ENCODE results near the gene MIEN1. TPM values are rescaled to one million over a fixed set of nuclear protein-coding genes. Genes with fewer than 3 reads are reported as not detected.

Gene MIEN1
- total RNA-seq, 1 donor from 2014 or later = 38.9 TPM

DNA sequence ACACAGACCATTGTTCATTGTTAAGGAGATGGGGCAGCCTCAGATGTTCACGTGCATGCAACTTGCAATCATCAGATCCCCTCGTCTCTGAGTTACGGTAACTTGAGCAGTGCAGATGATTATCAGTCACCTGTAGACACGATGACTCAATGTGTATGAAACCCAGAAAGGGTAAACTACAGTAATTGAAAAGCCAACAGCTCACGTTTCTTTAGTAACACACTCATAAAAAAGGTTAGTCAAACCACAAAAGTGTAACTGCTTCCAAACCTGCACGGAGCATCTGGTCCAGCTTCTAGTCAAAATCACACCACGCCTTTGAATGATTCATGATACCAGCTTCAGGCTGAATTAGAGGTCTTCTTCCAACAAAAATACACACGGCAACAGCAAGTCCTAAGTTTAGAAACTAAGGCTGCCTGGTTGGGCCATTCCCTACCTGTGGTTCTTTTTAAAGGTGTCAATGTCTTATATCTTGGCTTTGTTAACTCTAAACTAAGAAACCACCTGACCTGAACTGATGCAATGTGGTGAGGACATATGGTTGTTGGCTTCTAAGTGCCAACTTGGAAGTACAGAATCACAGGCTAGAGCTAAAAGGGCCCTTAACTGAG, 39.7 kb upstream of the MIEN1 start:
- no peaks in the 10 kb centered on the region for H3K79me2 ChIP-seq (ENCODE audit: insufficient read depth, low read length)
- TF ChIP-seq, protein P1, sequence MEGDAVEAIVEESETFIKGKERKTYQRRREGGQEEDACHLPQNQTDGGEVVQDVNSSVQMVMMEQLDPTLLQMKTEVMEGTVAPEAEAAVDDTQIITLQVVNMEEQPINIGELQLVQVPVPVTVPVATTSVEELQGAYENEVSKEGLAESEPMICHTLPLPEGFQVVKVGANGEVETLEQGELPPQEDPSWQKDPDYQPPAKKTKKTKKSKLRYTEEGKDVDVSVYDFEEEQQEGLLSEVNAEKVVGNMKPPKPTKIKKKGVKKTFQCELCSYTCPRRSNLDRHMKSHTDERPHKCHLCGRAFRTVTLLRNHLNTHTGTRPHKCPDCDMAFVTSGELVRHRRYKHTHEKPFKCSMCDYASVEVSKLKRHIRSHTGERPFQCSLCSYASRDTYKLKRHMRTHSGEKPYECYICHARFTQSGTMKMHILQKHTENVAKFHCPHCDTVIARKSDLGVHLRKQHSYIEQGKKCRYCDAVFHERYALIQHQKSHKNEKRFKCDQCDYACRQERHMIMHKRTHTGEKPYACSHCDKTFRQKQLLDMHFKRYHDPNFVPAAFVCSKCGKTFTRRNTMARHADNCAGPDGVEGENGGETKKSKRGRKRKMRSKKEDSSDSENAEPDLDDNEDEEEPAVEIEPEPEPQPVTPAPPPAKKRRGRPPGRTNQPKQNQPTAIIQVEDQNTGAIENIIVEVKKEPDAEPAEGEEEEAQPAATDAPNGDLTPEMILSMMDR (IDR thresholded peaks at IDR 0.05; ENCODE audit: insufficient read depth, low read depth, low read length) = no peak
- TF ChIP-seq EZH2 (IDR thresholded peaks at IDR 0.05; ENCODE audit: insufficient read depth, low read length) = no peak
- peaks cover 7% of the 10 kb centered on the region for H3K36me3 Mint-ChIP-seq (ENCODE audit: low read depth, unreplicated experiment)
- no peaks in the 10 kb centered on the region for H3K4me1 ChIP-seq (ENCODE audit: insufficient read depth, low read length)
- H3K36me3 ChIP-seq (ENCODE audit: insufficient read depth, low read length) = no peaks in the 10 kb centered on the region
- FAIRE-seq (no peak), DNase-seq (ENCODE audit: low read depth) (peak; percentile 75)
- peaks cover 41% of the 10 kb centered on the region for H3K27me3 ChIP-seq (ENCODE audit: insufficient read depth, low read length)
- no peak overlapping the region for H2AFZ ChIP-seq (ENCODE audit: low read depth, low read length)
- peaks cover 12% of the 10 kb centered on the region for H3K4me1 Mint-ChIP-seq (ENCODE audit: low read depth, unreplicated experiment)
- H3K9me3 Mint-ChIP-seq (ENCODE audit: unreplicated experiment) = peaks cover 16% of the 10 kb centered on the region
- H3K4me3 ChIP-seq (ENCODE audit: insufficient read depth, low read depth, low read length) = no peak overlapping the region
- no peaks in the 10 kb centered on the region for H3K9me3 ChIP-seq (ENCODE audit: insufficient read depth, low read depth, low read length)
- no peak overlapping the region for H3K27ac ChIP-seq (ENCODE audit: low read depth, low read length)
- H3K4me2 ChIP-seq (ENCODE audit: low read length) = no peak overlapping the region
- H3K4me3 Mint-ChIP-seq (ENCODE audit: unreplicated experiment) = no peak overlapping the region
- H3K9ac ChIP-seq (ENCODE audit: low read length) = no peak overlapping the region
- H3K27ac Mint-ChIP-seq (ENCODE audit: unreplicated experiment) = no peak overlapping the region
- H4K20me1 ChIP-seq (ENCODE audit: insufficient read depth, low read length) = no peaks in the 10 kb centered on the region
- peaks cover 8% of the 10 kb centered on the region for H3K27me3 Mint-ChIP-seq (ENCODE audit: low read depth, unreplicated experiment)

DNA sequence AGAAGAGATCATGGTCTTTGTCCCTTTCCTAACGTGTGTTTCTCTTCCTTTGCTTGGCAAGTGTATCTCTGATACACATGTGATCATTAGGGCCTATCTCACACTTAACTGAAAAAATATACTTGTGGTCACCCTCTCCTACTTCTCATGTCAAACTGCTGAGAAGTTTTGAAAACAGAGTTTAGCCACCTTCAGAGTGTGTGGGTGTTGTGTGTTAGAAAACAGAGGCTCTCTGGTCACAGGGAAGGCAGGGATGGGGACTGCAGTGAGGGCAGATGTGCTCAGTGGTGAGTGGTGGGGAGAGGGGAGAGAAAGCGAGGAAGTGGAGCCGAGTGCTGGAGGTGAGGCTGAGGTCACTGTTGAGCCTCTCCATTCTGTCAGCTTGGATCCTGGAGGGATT, 36.8 kb upstream of the MIEN1 start:
- peaks cover 33% of the 10 kb centered on the region for H3K27me3 ChIP-seq (ENCODE audit: insufficient read depth, low read length)
- H3K4me2 ChIP-seq (ENCODE audit: low read length) = no peak overlapping the region
- H3K9me3 ChIP-seq (ENCODE audit: insufficient read depth, low read depth, low read length) = no peaks in the 10 kb centered on the region
- Mint-ChIP-seq H3K36me3 (ENCODE audit: low read depth, unreplicated experiment) (peaks cover 7% of the 10 kb centered on the region), H3K27me3 (ENCODE audit: low read depth, unreplicated experiment) (peaks cover 12% of the 10 kb centered on the region), H3K4me3 (ENCODE audit: unreplicated experiment) (no peak overlapping the region), H3K9me3 (ENCODE audit: unreplicated experiment) (peaks cover 16% of the 10 kb centered on the region), H3K27ac (ENCODE audit: unreplicated experiment) (no peak overlapping the region), H3K4me1 (ENCODE audit: low read depth, unreplicated experiment) (peaks cover 20% of the 10 kb centered on the region)
- H3K79me2 ChIP-seq (ENCODE audit: insufficient read depth, low read length) = no peaks in the 10 kb centered on the region
- H2AFZ ChIP-seq (ENCODE audit: low read depth, low read length) = no peak overlapping the region
- H3K27ac ChIP-seq (ENCODE audit: low read depth, low read length) = no peak overlapping the region
- no peaks in the 10 kb centered on the region for H3K36me3 ChIP-seq (ENCODE audit: insufficient read depth, low read length)
- FAIRE-seq (no peak), DNase-seq (ENCODE audit: low read depth) (no peak)
- H4K20me1 ChIP-seq (ENCODE audit: insufficient read depth, low read length) = no peaks in the 10 kb centered on the region
- no peak for TF ChIP-seq EZH2 (IDR thresholded peaks at IDR 0.05; ENCODE audit: insufficient read depth, low read length)
- TF ChIP-seq, protein P1 (IDR thresholded peaks at IDR 0.05; ENCODE audit: insufficient read depth, low read depth, low read length) = no peak
- H3K4me3 ChIP-seq (ENCODE audit: insufficient read depth, low read depth, low read length) = no peak overlapping the region
- peaks cover 7% of the 10 kb centered on the region for H3K4me1 ChIP-seq (ENCODE audit: insufficient read depth, low read length)
- no peak overlapping the region for H3K9ac ChIP-seq (ENCODE audit: low read length)

GRCh38 chr17:39765766-39766165, 35.4 kb upstream of the MIEN1 start:
- FAIRE-seq = no peak
- no peak overlapping the region for H2AFZ ChIP-seq (ENCODE audit: low read depth, low read length)
- peaks cover 23% of the 10 kb centered on the region for H3K27me3 ChIP-seq (ENCODE audit: insufficient read depth, low read length)
- no peaks in the 10 kb centered on the region for H4K20me1 ChIP-seq (ENCODE audit: insufficient read depth, low read length)
- H3K9me3 Mint-ChIP-seq (ENCODE audit: unreplicated experiment) = peaks cover 16% of the 10 kb centered on the region
- no peaks in the 10 kb centered on the region for H3K79me2 ChIP-seq (ENCODE audit: insufficient read depth, low read length)
- H3K9me3 ChIP-seq (ENCODE audit: insufficient read depth, low read depth, low read length) = no peaks in the 10 kb centered on the region
- H3K4me1 ChIP-seq (ENCODE audit: insufficient read depth, low read length) = peaks cover 7% of the 10 kb centered on the region
- no peak overlapping the region for H3K27ac Mint-ChIP-seq (ENCODE audit: unreplicated experiment)
- no peak overlapping the region for H3K9ac ChIP-seq (ENCODE audit: low read length)
- H3K4me3 Mint-ChIP-seq (ENCODE audit: unreplicated experiment) = no peak overlapping the region
- no peak for TF ChIP-seq EZH2 (IDR thresholded peaks at IDR 0.05; ENCODE audit: insufficient read depth, low read length)
- TF ChIP-seq, protein P1 (IDR thresholded peaks at IDR 0.05; ENCODE audit: insufficient read depth, low read depth, low read length) = no peak
- DNase-seq (ENCODE audit: low read depth) = no peak
- H3K4me1 Mint-ChIP-seq (ENCODE audit: low read depth, unreplicated experiment) = peaks cover 20% of the 10 kb centered on the region
- no peak overlapping the region for H3K4me2 ChIP-seq (ENCODE audit: low read length)
- H3K36me3 Mint-ChIP-seq (ENCODE audit: low read depth, unreplicated experiment) = peaks cover 7% of the 10 kb centered on the region
- peaks cover 12% of the 10 kb centered on the region for H3K27me3 Mint-ChIP-seq (ENCODE audit: low read depth, unreplicated experiment)
- no peaks in the 10 kb centered on the region for H3K36me3 ChIP-seq (ENCODE audit: insufficient read depth, low read length)
- H3K27ac ChIP-seq (ENCODE audit: low read depth, low read length) = no peak overlapping the region
- H3K4me3 ChIP-seq (ENCODE audit: insufficient read depth, low read depth, low read length) = no peak overlapping the region
